Lung (tissue), 12 donors: ENCODE results near the gene GPC5. TPM values are rescaled to one million over a fixed set of nuclear protein-coding genes. Genes with fewer than 3 reads are reported as not detected.

Experiments
- ATAC-seq: fragments of 200-7000 bp; cut with Tn5 transposase; one replicate; pipeline ENCODE4 v1.9.1; 2020; ENCODE audit warnings: moderate number of reproducible peaks; ENCODE audit not compliant: insufficient read depth, low FRiP score
- DNase-seq, 3 donors: peaks; one replicate each; pipeline ENCODE4 v3.0.0-alpha.2; 2013 to 2017
- H3K27ac ChIP-seq, 2 donors: one replicate each; pipeline ENCODE4 v1.5.1; 2013; ENCODE audit warnings: mild to moderate bottlenecking in 2 of 2, moderate library complexity in 2 of 2, control low read depth in 1 of 2, inconsistent platforms in 1 of 2, low read depth in 1 of 2, low read length in 1 of 2
- H3K27me3 ChIP-seq, 3 donors: one replicate each; pipeline ENCODE4 v1.5.1; 2013; ENCODE audit warnings: low read length in 2 of 3; ENCODE audit not compliant: control insufficient read depth in 3 of 3, insufficient read depth in 3 of 3
- H3K36me3 ChIP-seq, 4 donors: one replicate each; pipeline ENCODE4 v1.5.1; 2013; ENCODE audit warnings: low read length in 4 of 4, mild to moderate bottlenecking in 1 of 4, moderate library complexity in 1 of 4; ENCODE audit not compliant: control insufficient read depth in 4 of 4, insufficient read depth in 4 of 4
- H3K4me1 ChIP-seq, 5 donors: one replicate each; pipeline ENCODE4 v1.5.1; 2013; ENCODE audit warnings: low read length in 5 of 5, mild to moderate bottlenecking in 2 of 5, moderate library complexity in 1 of 5; ENCODE audit not compliant: control insufficient read depth in 5 of 5, insufficient read depth in 5 of 5
- H3K4me3 ChIP-seq: one replicate; pipeline ENCODE4 v1.5.1; 2013; ENCODE audit warnings: mild to moderate bottlenecking, control low read depth, moderate library complexity
- H3K9ac ChIP-seq, 2 donors: one replicate each; pipeline ENCODE4 v1.5.1; 2013; ENCODE audit warnings: low read length in 2 of 2, control low read depth in 1 of 2; ENCODE audit not compliant: insufficient read depth in 1 of 2
- H3K9me3 ChIP-seq, 4 donors: one replicate each; pipeline ENCODE4 v1.5.1; 2013; ENCODE audit warnings: low read length in 3 of 4, mild to moderate bottlenecking in 1 of 4, moderate library complexity in 1 of 4; ENCODE audit not compliant: control insufficient read depth in 4 of 4, insufficient read depth in 3 of 4
- WGBS, 2 donors: extraction: QIAGEN DNeasy Blood & Tissue Kit; methylation state at CpG; one replicate each; pipeline ENCODE4 v1.1.7; 2013; 5-methylcytosine and 5-hydroxymethylcytosine counted together
- polyA plus RNA-seq, 2 donors: library from polyadenylated mRNA; stranded (reverse); fragments of 200-250 nt; gene quantifications; one replicate each; pipeline ENCODE4 v1.2.1, GENCODE V29; 2013
- total RNA-seq, 2 donors: library from RNA; depleted of rRNA in 1 of 2; stranded (reverse); fragments of >200 nt in 1 of 2; gene quantifications; one replicate each; pipeline ENCODE4 v1.2.1, GENCODE V29; 2014 to 2021
- TF ChIP-seq, protein P1 (sequence below): IDR thresholded peaks from 2 replicates; pipeline ENCODE4 v1.5.1; 2012; ENCODE audit warnings: mild to moderate bottlenecking; ENCODE audit errors: control extremely low read depth, extremely low read depth
- donor health status: control.
- donor health status: control.
- donor health status: Bipolar disorder and iron deficiency.
- donor health status: healthy.
- donor health status: DM: yes; HTN: yes; CAD: no.

Gene GPC5
- total and polyA plus RNA-seq, 4 donors: 0.55 to 37.3 (median 4.4) TPM

DNA sequence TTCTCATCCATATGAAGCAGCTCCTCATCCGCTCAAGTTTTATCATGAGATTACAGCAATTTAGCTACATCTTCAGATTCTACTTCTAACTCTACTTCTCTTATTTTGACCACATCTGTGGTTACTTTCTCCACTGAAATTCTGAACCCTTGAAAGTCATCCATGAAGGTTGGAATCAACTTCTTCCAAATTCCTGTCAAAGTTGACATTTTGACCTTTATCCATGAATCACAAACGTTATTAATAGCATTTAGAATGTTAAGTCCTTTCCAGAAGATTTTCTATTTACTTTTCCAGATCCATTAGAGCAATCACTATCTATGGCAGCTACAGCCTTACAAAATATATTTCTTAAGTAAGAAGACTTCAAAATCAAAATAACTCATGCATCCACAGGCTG lies 1406.5 kb downstream of the GPC5 start:
- ATAC-seq: no peak
- H3K27ac ChIP-seq: no peak overlapping the region
- no peak for DNase-seq
- H3K36me3 ChIP-seq: no peaks in the 10 kb centered on the region
- H3K4me3 ChIP-seq: no peak overlapping the region
- no peak overlapping the region for H3K9ac ChIP-seq
- H3K4me1 ChIP-seq: peaks cover 0 to 20% (median 0%) of the 10 kb centered on the region in 5 donors
- H3K27me3 ChIP-seq: no peaks in the 10 kb centered on the region
- H3K9me3 ChIP-seq: no peaks in the 10 kb centered on the region
- WGBS, 2 donors: 73 to 86% methylated on average over 2 of the region's 2 CpGs
- TF ChIP-seq, protein P1, sequence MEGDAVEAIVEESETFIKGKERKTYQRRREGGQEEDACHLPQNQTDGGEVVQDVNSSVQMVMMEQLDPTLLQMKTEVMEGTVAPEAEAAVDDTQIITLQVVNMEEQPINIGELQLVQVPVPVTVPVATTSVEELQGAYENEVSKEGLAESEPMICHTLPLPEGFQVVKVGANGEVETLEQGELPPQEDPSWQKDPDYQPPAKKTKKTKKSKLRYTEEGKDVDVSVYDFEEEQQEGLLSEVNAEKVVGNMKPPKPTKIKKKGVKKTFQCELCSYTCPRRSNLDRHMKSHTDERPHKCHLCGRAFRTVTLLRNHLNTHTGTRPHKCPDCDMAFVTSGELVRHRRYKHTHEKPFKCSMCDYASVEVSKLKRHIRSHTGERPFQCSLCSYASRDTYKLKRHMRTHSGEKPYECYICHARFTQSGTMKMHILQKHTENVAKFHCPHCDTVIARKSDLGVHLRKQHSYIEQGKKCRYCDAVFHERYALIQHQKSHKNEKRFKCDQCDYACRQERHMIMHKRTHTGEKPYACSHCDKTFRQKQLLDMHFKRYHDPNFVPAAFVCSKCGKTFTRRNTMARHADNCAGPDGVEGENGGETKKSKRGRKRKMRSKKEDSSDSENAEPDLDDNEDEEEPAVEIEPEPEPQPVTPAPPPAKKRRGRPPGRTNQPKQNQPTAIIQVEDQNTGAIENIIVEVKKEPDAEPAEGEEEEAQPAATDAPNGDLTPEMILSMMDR: no peak

DNA sequence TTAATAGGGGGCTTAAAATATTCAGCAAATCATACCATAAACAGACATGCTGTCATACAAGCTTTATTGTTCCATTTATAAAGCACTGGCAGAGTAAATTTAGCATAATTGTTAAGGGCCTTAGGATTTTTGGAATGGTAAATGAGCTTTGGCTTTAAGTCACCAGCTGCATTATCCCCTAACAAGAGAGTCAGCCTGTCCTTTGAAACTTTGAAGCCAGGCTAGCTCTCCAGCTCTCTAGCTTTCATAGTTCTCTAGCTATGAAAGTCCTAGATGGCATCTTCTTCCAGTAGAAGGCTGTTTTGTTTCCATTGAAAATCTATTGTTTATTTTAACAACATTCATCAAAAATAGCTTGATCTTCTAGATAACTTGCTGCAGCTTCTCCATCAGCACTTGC lies 1407.3 kb downstream of the GPC5 start:
- H3K9ac ChIP-seq: no peak overlapping the region
- no peak overlapping the region for H3K27ac ChIP-seq

GRCh38 chr13:92806215-92806614 lies 1407.8 kb downstream of the GPC5 start:
- ATAC-seq: peak; percentile 85

More for the DNA sequence above, 1407.3 kb downstream of the GPC5 start:
- H3K27me3 ChIP-seq: no peaks in the 10 kb centered on the region
- H3K36me3 ChIP-seq: no peaks in the 10 kb centered on the region
- no peak overlapping the region for H3K4me3 ChIP-seq
- H3K9me3 ChIP-seq: no peaks in the 10 kb centered on the region
- ATAC-seq (no peak), DNase-seq (no peak)
- TF ChIP-seq, protein P1: no peak
- peaks cover 0 to 20% (median 0%) of the 10 kb centered on the region in 5 donors for H3K4me1 ChIP-seq

More at GRCh38 chr13:92806215-92806614, 1407.8 kb downstream of the GPC5 start:
- peak in 2 of 3 donors; percentile 34 to 65 for DNase-seq
- peaks cover 0 to 20% (median 0%) of the 10 kb centered on the region in 5 donors for H3K4me1 ChIP-seq
- no peak overlapping the region for H3K9ac ChIP-seq
- TF ChIP-seq, protein P1: no peak
- no peaks in the 10 kb centered on the region for H3K9me3 ChIP-seq
- H3K27me3 ChIP-seq: no peaks in the 10 kb centered on the region
- H3K27ac ChIP-seq: no peak overlapping the region
- no peaks in the 10 kb centered on the region for H3K36me3 ChIP-seq
- no peak overlapping the region for H3K4me3 ChIP-seq
- 20 to 43% methylated on average over 4 of the region's 4 CpGs for WGBS, 2 donors
